ENCODE results near the gene ADORA1.

The ADORA1 gene

DNA sequence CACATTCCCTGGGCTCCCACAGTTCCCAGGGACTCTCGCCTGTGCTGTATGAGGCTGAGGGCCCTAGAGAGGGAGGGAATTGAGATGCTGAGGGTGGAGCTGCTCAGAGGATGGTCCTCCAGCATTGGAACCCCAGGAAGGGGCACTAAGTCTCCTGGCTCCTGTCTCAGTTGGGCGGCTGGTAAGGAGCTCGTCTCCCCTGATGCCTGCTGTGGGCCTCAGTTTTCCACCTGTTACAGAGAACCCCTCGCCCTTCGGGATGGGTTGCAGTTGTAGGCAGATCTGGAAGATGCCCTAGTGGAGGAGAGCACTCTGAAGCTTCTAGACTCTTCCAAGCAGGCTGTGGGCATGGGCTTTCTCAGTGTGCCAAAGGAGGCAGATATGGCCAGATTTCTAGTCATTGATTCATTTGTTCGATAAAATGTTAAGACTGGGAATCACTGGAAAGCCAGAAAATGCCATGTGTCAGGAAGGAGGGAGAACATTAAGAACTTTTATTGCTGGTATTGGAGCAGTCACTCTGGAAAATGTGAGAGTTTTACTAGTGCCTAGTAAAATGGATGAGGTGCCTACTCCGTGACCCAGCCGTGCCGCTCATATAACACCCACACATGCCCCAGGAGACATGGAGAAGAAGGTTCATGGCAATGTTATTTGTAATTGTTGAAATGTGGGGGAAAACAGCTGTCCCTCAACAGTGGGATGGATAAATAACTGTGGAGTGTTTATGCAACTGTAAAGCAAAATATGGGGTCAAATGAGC, 48.9 kb downstream of the ADORA1 start:
- H2AK5ac ChIP-seq (ENCODE audit: low read depth, low read length) = peak overlapping the region; percentile 78
- WGBS, 2 donors (ENCODE audit: extremely low coverage in 2 of 2, insufficient read length in 2 of 2, insufficient replicate concordance in 1 of 2) = no CpG with 5 or more reads among the region's 9 CpGs
- no peaks in the 10 kb centered on the region for H3K9me3 ChIP-seq (replicated peaks in 1 of 2; ENCODE audit: control insufficient read depth in 2 of 2, insufficient read depth in 1 of 2, low read depth in 1 of 2, low read length in 2 of 2)
- H3K79me1 ChIP-seq (ENCODE audit: low read depth, low read length) = no peaks in the 10 kb centered on the region
- H2BK12ac ChIP-seq (ENCODE audit: low read length) = no peak overlapping the region
- no peak overlapping the region for H3K14ac ChIP-seq (ENCODE audit: low read length)
- no peak overlapping the region for H4K91ac ChIP-seq (ENCODE audit: low read depth, low read length, poor library complexity)
- peaks cover 17 to 31% of the 10 kb centered on the region in 2 donors for H3K4me1 ChIP-seq (ENCODE audit: control insufficient read depth in 2 of 2, insufficient read depth in 1 of 2, low read depth in 1 of 2, low read length in 2 of 2)
- no peak overlapping the region for H3K4ac ChIP-seq (ENCODE audit: low read length)
- no peak overlapping the region for H2AFZ ChIP-seq (ENCODE audit: low read length)
- no peaks in the 10 kb centered on the region for H3K36me3 ChIP-seq (replicated peaks in 1 of 2; ENCODE audit: control insufficient read depth in 2 of 2, insufficient read depth in 2 of 2, low read length in 2 of 2)
- no peak overlapping the region for H3K27ac ChIP-seq (replicated peaks; ENCODE audit: low read length)
- H3K23ac ChIP-seq (ENCODE audit: low read depth, low read length, poor library complexity) = no peak overlapping the region
- H2BK15ac ChIP-seq (ENCODE audit: low read length) = peak overlapping the region; percentile 59
- H3K27me3 ChIP-seq (ENCODE audit: control insufficient read depth in 3 of 3, insufficient read depth in 3 of 3, low read depth in 1 of 3, low read length in 3 of 3) = peaks cover 0 to 9% (median 0%) of the 10 kb centered on the region in 3 experiments
- peak overlapping the region; percentile 4 for H2BK5ac ChIP-seq (ENCODE audit: low read length)
- no peak overlapping the region for H4K8ac ChIP-seq (ENCODE audit: low read depth, low read length)
- H3K4me2 ChIP-seq (ENCODE audit: insufficient read depth, low read length, poor library complexity, severe bottlenecking) = no peak overlapping the region
- no peak overlapping the region for H3K4me3 ChIP-seq (ENCODE audit: low read length in 2 of 2)
- no peak for DNase-seq (ENCODE audit: low spot score)
- H3K18ac ChIP-seq (ENCODE audit: low read length) = peak overlapping the region; percentile 40
- peak overlapping the region; percentile 9 for H3K9ac ChIP-seq (ENCODE audit: low read depth, low read length, poor library complexity)
- H2BK120ac ChIP-seq (ENCODE audit: low read depth, low read length) = peak overlapping the region; percentile 45

DNA sequence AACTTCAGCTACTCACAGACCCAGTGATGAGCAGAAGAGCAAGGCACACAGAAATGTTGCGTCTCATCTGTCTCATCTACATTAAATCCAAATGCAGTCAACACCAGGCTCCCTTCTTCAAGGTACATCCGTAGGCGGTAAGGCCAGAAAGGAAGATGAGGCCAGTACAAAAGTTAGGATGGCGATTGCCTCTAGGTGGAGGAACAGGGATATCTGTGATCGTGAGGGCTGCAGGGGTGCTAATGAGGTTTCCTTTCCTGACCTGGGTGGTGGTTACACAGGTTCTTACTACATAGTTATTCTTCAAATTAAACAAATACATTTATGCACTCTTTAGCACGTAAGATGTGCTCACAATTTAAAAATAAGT, 49.5 kb downstream of the ADORA1 start:
- Histone ChIP-seq H4K91ac (ENCODE audit: low read depth, low read length, poor library complexity) (no peak overlapping the region), H3K4me1 (ENCODE audit: control insufficient read depth in 2 of 2, insufficient read depth in 1 of 2, low read depth in 1 of 2, low read length in 2 of 2) (peaks cover 17 to 35% of the 10 kb centered on the region in 2 donors)

DNA sequence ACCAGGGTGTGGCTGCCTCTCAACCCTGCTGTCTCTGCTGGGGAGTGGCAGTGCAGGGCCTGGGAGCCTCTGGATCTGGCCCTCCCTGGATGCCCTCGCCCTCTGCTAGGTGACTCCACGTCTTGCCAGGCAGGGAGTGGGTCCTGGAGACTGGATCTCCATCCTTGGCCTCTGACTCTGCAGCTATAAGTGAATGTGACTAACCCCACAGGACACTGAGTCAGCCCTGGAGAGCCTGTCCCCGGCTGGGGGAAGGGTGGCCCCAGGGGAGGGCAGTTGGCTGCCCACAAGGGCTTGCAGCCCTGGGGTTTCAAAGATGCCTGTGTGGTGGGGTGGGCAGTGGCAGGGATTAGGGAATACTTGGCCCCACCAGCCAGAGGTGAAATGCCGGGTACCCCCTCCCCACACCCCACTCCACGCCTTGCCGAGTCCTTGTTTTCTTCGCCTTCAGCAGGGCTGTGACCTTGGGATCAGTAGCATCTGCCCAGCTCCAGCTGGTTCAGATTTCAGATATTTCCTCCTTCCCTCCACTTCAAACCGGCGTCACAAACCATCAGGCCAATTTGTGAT, 50.0 kb downstream of the ADORA1 start:
- Histone ChIP-seq H4K91ac (ENCODE audit: low read depth, low read length, poor library complexity) (no peak overlapping the region), H2BK5ac (ENCODE audit: low read length) (no peak overlapping the region), H3K27ac (replicated peaks; ENCODE audit: low read length) (peak overlapping the region; percentile 8), H3K4ac (ENCODE audit: low read length) (no peak overlapping the region), H4K8ac (ENCODE audit: low read depth, low read length) (no peak overlapping the region), H3K23ac (ENCODE audit: low read depth, low read length, poor library complexity) (no peak overlapping the region), H3K4me3 (ENCODE audit: low read length in 2 of 2) (no peak overlapping the region), H2AFZ (ENCODE audit: low read length) (peak overlapping the region; percentile 19), H3K18ac (ENCODE audit: low read length) (peak overlapping the region; percentile 16), H2BK120ac (ENCODE audit: low read depth, low read length) (no peak overlapping the region), H3K4me1 (ENCODE audit: control insufficient read depth in 2 of 2, insufficient read depth in 1 of 2, low read depth in 1 of 2, low read length in 2 of 2) (peaks cover 17 to 36% of the 10 kb centered on the region in 2 donors), H2AK5ac (ENCODE audit: low read depth, low read length) (no peak overlapping the region), H3K14ac (ENCODE audit: low read length) (no peak overlapping the region), H3K36me3 (replicated peaks in 1 of 2; ENCODE audit: control insufficient read depth in 2 of 2, insufficient read depth in 2 of 2, low read length in 2 of 2) (no peaks in the 10 kb centered on the region), H2BK12ac (ENCODE audit: low read length) (no peak overlapping the region), H3K79me1 (ENCODE audit: low read depth, low read length) (no peaks in the 10 kb centered on the region), H3K27me3 (ENCODE audit: control insufficient read depth in 3 of 3, insufficient read depth in 3 of 3, low read depth in 1 of 3, low read length in 3 of 3) (peaks cover 0 to 9% (median 0%) of the 10 kb centered on the region in 3 experiments), H3K9me3 (replicated peaks in 1 of 2; ENCODE audit: control insufficient read depth in 2 of 2, insufficient read depth in 1 of 2, low read depth in 1 of 2, low read length in 2 of 2) (no peaks in the 10 kb centered on the region), H3K9ac (ENCODE audit: low read depth, low read length, poor library complexity) (no peak overlapping the region), H3K4me2 (ENCODE audit: insufficient read depth, low read length, poor library complexity, severe bottlenecking) (no peak overlapping the region), H2BK15ac (ENCODE audit: low read length) (no peak overlapping the region)
- no CpG with 5 or more reads among the region's 9 CpGs for WGBS, 2 donors (ENCODE audit: extremely low coverage in 2 of 2, insufficient read length in 2 of 2, insufficient replicate concordance in 1 of 2)
- no peak for DNase-seq (ENCODE audit: low spot score)

More for the DNA sequence above, 49.5 kb downstream of the ADORA1 start:
- Histone ChIP-seq H2AK5ac (ENCODE audit: low read depth, low read length) (no peak overlapping the region), H2BK120ac (ENCODE audit: low read depth, low read length) (no peak overlapping the region), H3K27me3 (ENCODE audit: control insufficient read depth in 3 of 3, insufficient read depth in 3 of 3, low read depth in 1 of 3, low read length in 3 of 3) (peaks cover 0 to 9% (median 0%) of the 10 kb centered on the region in 3 experiments), H3K23ac (ENCODE audit: low read depth, low read length, poor library complexity) (no peak overlapping the region), H3K14ac (ENCODE audit: low read length) (no peak overlapping the region), H3K9ac (ENCODE audit: low read depth, low read length, poor library complexity) (no peak overlapping the region), H3K79me1 (ENCODE audit: low read depth, low read length) (no peaks in the 10 kb centered on the region), H2BK15ac (ENCODE audit: low read length) (no peak overlapping the region), H2BK5ac (ENCODE audit: low read length) (no peak overlapping the region), H3K4me3 (ENCODE audit: low read length in 2 of 2) (no peak overlapping the region), H3K4me2 (ENCODE audit: insufficient read depth, low read length, poor library complexity, severe bottlenecking) (no peak overlapping the region), H3K4ac (ENCODE audit: low read length) (no peak overlapping the region), H3K36me3 (replicated peaks in 1 of 2; ENCODE audit: control insufficient read depth in 2 of 2, insufficient read depth in 2 of 2, low read length in 2 of 2) (no peaks in the 10 kb centered on the region), H3K27ac (replicated peaks; ENCODE audit: low read length) (no peak overlapping the region), H2BK12ac (ENCODE audit: low read length) (no peak overlapping the region), H2AFZ (ENCODE audit: low read length) (no peak overlapping the region), H3K9me3 (replicated peaks in 1 of 2; ENCODE audit: control insufficient read depth in 2 of 2, insufficient read depth in 1 of 2, low read depth in 1 of 2, low read length in 2 of 2) (no peaks in the 10 kb centered on the region), H4K8ac (ENCODE audit: low read depth, low read length) (no peak overlapping the region), H3K18ac (ENCODE audit: low read length) (no peak overlapping the region)
- DNase-seq (ENCODE audit: low spot score) = no peak
- no CpG with 5 or more reads among the region's 6 CpGs for WGBS, 2 donors (ENCODE audit: extremely low coverage in 2 of 2, insufficient read length in 2 of 2, insufficient replicate concordance in 1 of 2)

DNA sequence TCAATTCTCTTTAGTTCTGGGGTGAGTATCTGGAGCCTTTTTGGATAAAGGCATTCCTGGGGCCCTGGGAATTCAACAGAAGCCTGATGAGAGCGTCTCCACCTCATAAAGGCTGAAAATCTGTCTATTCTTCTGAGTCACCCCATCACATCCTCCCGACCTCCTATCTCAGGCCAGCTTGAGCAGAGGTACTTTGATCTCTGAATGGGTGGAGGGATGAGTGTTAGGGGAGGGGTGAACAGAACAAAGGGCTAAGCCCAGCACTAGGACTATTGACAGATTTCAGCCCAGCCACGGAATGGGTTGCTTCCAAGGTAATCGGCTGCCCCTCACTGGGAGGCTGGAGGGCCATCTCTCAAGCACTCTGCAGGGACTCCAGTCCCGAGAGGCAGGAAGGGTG, 50.6 kb downstream of the ADORA1 start:
- DNase-seq (ENCODE audit: low spot score) = peak; percentile 45

More for the DNA sequence above, 50.6 kb downstream of the ADORA1 start:
- Histone ChIP-seq H2BK120ac (ENCODE audit: low read depth, low read length) (no peak overlapping the region), H3K18ac (ENCODE audit: low read length) (no peak overlapping the region), H4K8ac (ENCODE audit: low read depth, low read length) (no peak overlapping the region), H3K4ac (ENCODE audit: low read length) (no peak overlapping the region), H2AFZ (ENCODE audit: low read length) (peak overlapping the region; percentile 19), H2AK5ac (ENCODE audit: low read depth, low read length) (no peak overlapping the region), H3K4me3 (ENCODE audit: low read length in 2 of 2) (no peak overlapping the region), H2BK12ac (ENCODE audit: low read length) (no peak overlapping the region), H3K4me2 (ENCODE audit: insufficient read depth, low read length, poor library complexity, severe bottlenecking) (no peak overlapping the region), H3K4me1 (ENCODE audit: control insufficient read depth in 2 of 2, insufficient read depth in 1 of 2, low read depth in 1 of 2, low read length in 2 of 2) (peaks cover 17 to 34% of the 10 kb centered on the region in 2 donors), H3K9ac (ENCODE audit: low read depth, low read length, poor library complexity) (no peak overlapping the region), H3K27me3 (ENCODE audit: control insufficient read depth in 3 of 3, insufficient read depth in 3 of 3, low read depth in 1 of 3, low read length in 3 of 3) (peaks cover 0 to 9% (median 0%) of the 10 kb centered on the region in 3 experiments), H2BK5ac (ENCODE audit: low read length) (no peak overlapping the region), H2BK15ac (ENCODE audit: low read length) (no peak overlapping the region), H3K14ac (ENCODE audit: low read length) (no peak overlapping the region), H3K23ac (ENCODE audit: low read depth, low read length, poor library complexity) (no peak overlapping the region), H4K91ac (ENCODE audit: low read depth, low read length, poor library complexity) (no peak overlapping the region), H3K27ac (replicated peaks; ENCODE audit: low read length) (peak overlapping the region; percentile 16), H3K79me1 (ENCODE audit: low read depth, low read length) (no peaks in the 10 kb centered on the region), H3K36me3 (replicated peaks in 1 of 2; ENCODE audit: control insufficient read depth in 2 of 2, insufficient read depth in 2 of 2, low read length in 2 of 2) (no peaks in the 10 kb centered on the region), H3K9me3 (replicated peaks in 1 of 2; ENCODE audit: control insufficient read depth in 2 of 2, insufficient read depth in 1 of 2, low read depth in 1 of 2, low read length in 2 of 2) (no peaks in the 10 kb centered on the region)
- WGBS, 2 donors (ENCODE audit: extremely low coverage in 2 of 2, insufficient read length in 2 of 2, insufficient replicate concordance in 1 of 2) = no CpG with 5 or more reads among the region's 5 CpGs

Measured in neuronal stem cell (in vitro differentiated cells).